Measurements from ENCODE around the gene ZG16B. TPM values are rescaled to one million over a fixed set of nuclear protein-coding genes. Genes with fewer than 3 reads are reported as not detected.

ZG16B gene
- total and polyA plus RNA-seq, 4 experiments from 2014 or later, result 0.79 TPM; not detected in 3

GRCh38 chr16:2879854-2880508 lies 49.9 kb downstream of the ZG16B start:
- H3K27ac ChIP-seq (ENCODE audit: low read depth, low read length), result no peak overlapping the region
- DNase-seq, result no peak
- ChIA-PET POLR2A (ENCODE audit: partially characterized antibody) (interaction anchor here (1.3 to 1.6 kb wide), 2 partner anchors 9 to 12 kb away, joined by 3 to 5 read pairs; no protein-coding TSS in a partner anchor), CTCF (ENCODE audit: partially characterized antibody) (interaction anchor here (1.0 to 1.7 kb wide), 4 partner anchors 12 to 47 kb away, joined by 3 to 6 read pairs (median 4); no protein-coding TSS in a partner anchor)
- intact Hi-C loops (cut with micrococcal nuclease), result loop anchor here (5.0 kb wide), 1 partner anchor 87 kb away; the partner anchor contains the start of gene PAQR4
- peaks cover 0 to 2% of the 10 kb centered on the region in 2 donors for H3K27me3 Mint-ChIP-seq
- H3K4me1 ChIP-seq (ENCODE audit: insufficient read depth, low read length), result peaks cover 7% of the 10 kb centered on the region
- H3K27me3 ChIP-seq (ENCODE audit: insufficient read depth, low read length), result no peaks in the 10 kb centered on the region
- peaks cover 8 to 17% (median 11%) of the 10 kb centered on the region in 4 donors for H3K4me1 Mint-ChIP-seq
- H3K9me3 ChIP-seq (ENCODE audit: control insufficient read depth in 1 of 2, low read length in 2 of 2), result no peaks in the 10 kb centered on the region
- peak overlapping the region in 2 of 8 donors; percentile 46 to 66 for H3K4me3 Mint-ChIP-seq
- no peaks in the 10 kb centered on the region for H3K36me3 ChIP-seq (ENCODE audit: insufficient read depth, low read length)
- H3K36me3 Mint-ChIP-seq, result peaks cover 0 to 6% of the 10 kb centered on the region in 2 donors
- no peak overlapping the region for H3K4me3 ChIP-seq (ENCODE audit: low read length in 2 of 2)
- peak overlapping the region in 2 of 7 donors; percentile 32 to 48 for H3K27ac Mint-ChIP-seq
- no peaks in the 10 kb centered on the region for H3K9me3 Mint-ChIP-seq

Other genes starting within 250 kb of the ZG16B start
- gene KCTD5, start 147.8 kb upstream of the ZG16B start, total RNA-seq, result 10 to 100 TPM; 26.7 to 27.1 TPM
- gene KCTD5, start 147.8 kb upstream of the ZG16B start, polyA plus RNA-seq, result 10 to 100 TPM; 19.6 to 22.5 TPM
- gene PRSS27, start 110.1 kb upstream of the ZG16B start, total RNA-seq, result under 1 TPM; 0.61 to 0.96 TPM
- not detected for gene PRSS27, start 110.1 kb upstream of the ZG16B start, polyA plus RNA-seq
- gene SRRM2, start 77.7 kb upstream of the ZG16B start, total RNA-seq, result 1,000 to 10,000 TPM; 1,118 to 1,137 TPM
- gene SRRM2, start 77.7 kb upstream of the ZG16B start, polyA plus RNA-seq, result 100 to 1,000 TPM in 1 of 2 donors, 10 to 100 TPM in 1; 11.8 to 132 TPM
- gene ELOB, start 53.0 kb upstream of the ZG16B start, total RNA-seq, result 10 to 100 TPM; 83.0 to 86.8 TPM
- gene ELOB, start 53.0 kb upstream of the ZG16B start, polyA plus RNA-seq, result 100 to 1,000 TPM; 268 to 270 TPM
- gene PRSS33, start 42.7 kb upstream of the ZG16B start, total RNA-seq, result not detected
- gene PRSS33, start 42.7 kb upstream of the ZG16B start, polyA plus RNA-seq, result not detected
- not detected for gene PRSS41, start 31.8 kb upstream of the ZG16B start, total RNA-seq
- gene PRSS41, start 31.8 kb upstream of the ZG16B start, polyA plus RNA-seq, result not detected
- gene PRSS21, start 13.1 kb upstream of the ZG16B start, total RNA-seq, result 1 to 10 TPM in 1 of 2 experiments, under 1 TPM in 1; 0.96 to 2.6 TPM
- gene PRSS21, start 13.1 kb upstream of the ZG16B start, polyA plus RNA-seq, result 10 to 100 TPM in 1 of 2 donors, 1 to 10 TPM in 1; 6.2 to 11.5 TPM
- gene PRSS22, start 27.9 kb downstream of the ZG16B start, total RNA-seq, result under 1 TPM in 1 of 2 experiments, not detected in 1; 0.39 TPM
- under 1 TPM in 1 of 2 donors, not detected in 1; 0.42 TPM for gene PRSS22, start 27.9 kb downstream of the ZG16B start, polyA plus RNA-seq
- 10 to 100 TPM; 24.1 to 27.1 TPM for gene FLYWCH2, start 52.9 kb downstream of the ZG16B start, total RNA-seq
- gene FLYWCH2, start 52.9 kb downstream of the ZG16B start, polyA plus RNA-seq, result 10 to 100 TPM; 21.1 to 23.3 TPM
- gene FLYWCH1, start 81.6 kb downstream of the ZG16B start, total RNA-seq, result 100 to 1,000 TPM; 121 to 123 TPM
- 10 to 100 TPM in 1 of 2 donors, 1 to 10 TPM in 1; 7.1 to 21.2 TPM for gene FLYWCH1, start 81.6 kb downstream of the ZG16B start, polyA plus RNA-seq
- gene KREMEN2, start 134.0 kb downstream of the ZG16B start, total RNA-seq, result not detected
- gene KREMEN2, start 134.0 kb downstream of the ZG16B start, polyA plus RNA-seq, result not detected
- gene PAQR4, start 139.0 kb downstream of the ZG16B start, total RNA-seq, result 1 to 10 TPM; 1.5 to 1.7 TPM
- under 1 TPM; 0.77 to 0.81 TPM for gene PAQR4, start 139.0 kb downstream of the ZG16B start, polyA plus RNA-seq
- under 1 TPM in 1 of 2 experiments, not detected in 1; 0.79 TPM for gene PKMYT1, start 150.1 kb downstream of the ZG16B start, total RNA-seq
- not detected for gene PKMYT1, start 150.1 kb downstream of the ZG16B start, polyA plus RNA-seq
- gene CLDN9, start 182.6 kb downstream of the ZG16B start, total RNA-seq, result not detected
- not detected for gene CLDN9, start 182.6 kb downstream of the ZG16B start, polyA plus RNA-seq
- not detected for gene CLDN6, start 187.9 kb downstream of the ZG16B start, total RNA-seq
- gene CLDN6, start 187.9 kb downstream of the ZG16B start, polyA plus RNA-seq, result not detected
- 1 to 10 TPM in 1 of 2 experiments, under 1 TPM in 1; 0.73 to 1.0 TPM for gene TNFRSF12A, start 190.1 kb downstream of the ZG16B start, total RNA-seq
- gene TNFRSF12A, start 190.1 kb downstream of the ZG16B start, polyA plus RNA-seq, result under 1 TPM; 0.33 to 0.44 TPM
- gene HCFC1R1, start 193.6 kb downstream of the ZG16B start, total RNA-seq, result 10 to 100 TPM; 16.0 to 18.0 TPM
- 10 to 100 TPM; 18.5 to 23.8 TPM for gene HCFC1R1, start 193.6 kb downstream of the ZG16B start, polyA plus RNA-seq
- 10 to 100 TPM; 18.4 to 22.5 TPM for gene THOC6, start 193.7 kb downstream of the ZG16B start, total RNA-seq
- gene THOC6, start 193.7 kb downstream of the ZG16B start, polyA plus RNA-seq, result 10 to 100 TPM; 41.4 to 48.8 TPM
- not detected for gene BICDL2, start 206.6 kb downstream of the ZG16B start, total RNA-seq
- gene BICDL2, start 206.6 kb downstream of the ZG16B start, polyA plus RNA-seq, result not detected
- 1 to 10 TPM; 2.9 to 3.0 TPM for gene MMP25, start 216.3 kb downstream of the ZG16B start, total RNA-seq
- gene MMP25, start 216.3 kb downstream of the ZG16B start, polyA plus RNA-seq, result under 1 TPM; 0.52 to 0.91 TPM
- 100 to 1,000 TPM; 752 to 810 TPM for gene IL32, start 235.3 kb downstream of the ZG16B start, total RNA-seq
- gene IL32, start 235.3 kb downstream of the ZG16B start, polyA plus RNA-seq, result 1,000 to 10,000 TPM; 3,111 to 3,174 TPM